Thymus (tissue), 11 donors: ENCODE results near the gene SAP130. TPM values are rescaled to one million over a fixed set of nuclear protein-coding genes. Genes with fewer than 3 reads are reported as not detected.
A peak's percentile ranks its signal among the peaks of the same experiment; 100 is the strongest.

Experiments used
- DNase-seq, 9 donors: peaks; one replicate each; pipeline ENCODE4 v3.0.0-alpha.2; 2013; ENCODE audit warnings: low spot score in 9 of 9, low read depth in 6 of 9, missing footprints in 1 of 9
- H3K27ac ChIP-seq, 2 donors: one replicate each; pipeline ENCODE4 v1.5.1; 2013; ENCODE audit warnings: control low read depth in 1 of 2, low read depth in 1 of 2, low read length in 1 of 2, mild to moderate bottlenecking in 1 of 2, moderate library complexity in 1 of 2
- H3K27me3 ChIP-seq, 2 donors: one replicate each; pipeline ENCODE4 v1.5.1; 2013; ENCODE audit warnings: low read length in 1 of 2; ENCODE audit not compliant: control insufficient read depth in 2 of 2, insufficient read depth in 1 of 2
- H3K36me3 ChIP-seq, 2 donors: one replicate each; pipeline ENCODE4 v1.5.1; 2013; ENCODE audit warnings: low read length in 1 of 2, mild to moderate bottlenecking in 1 of 2, moderate library complexity in 1 of 2; ENCODE audit not compliant: control insufficient read depth in 2 of 2, insufficient read depth in 2 of 2
- H3K4me1 ChIP-seq, 2 donors: one replicate each; pipeline ENCODE4 v1.5.1; 2013; ENCODE audit warnings: low read length in 2 of 2; ENCODE audit not compliant: control insufficient read depth in 2 of 2, insufficient read depth in 2 of 2
- H3K4me3 ChIP-seq, 2 donors: one replicate each; pipeline ENCODE4 v1.5.1; 2013; ENCODE audit warnings: low read length in 2 of 2, control low read depth in 1 of 2, mild to moderate bottlenecking in 1 of 2
- H3K9me3 ChIP-seq, 2 donors: one replicate each; pipeline ENCODE4 v1.5.1; 2013; ENCODE audit warnings: low read length in 1 of 2, mild to moderate bottlenecking in 1 of 2; ENCODE audit not compliant: control insufficient read depth in 2 of 2, insufficient read depth in 1 of 2
- WGBS: extraction: QIAGEN DNeasy Blood & Tissue Kit; methylation state at CpG from one replicate; pipeline ENCODE4 v1.1.7; 2013; 5-methylcytosine and 5-hydroxymethylcytosine counted together
- polyA plus RNA-seq: library from polyadenylated mRNA; stranded (reverse); fragments of 200-250 nt; gene quantifications from one replicate; pipeline ENCODE4 v1.2.3, GENCODE V29; 2013
- total RNA-seq: library from RNA; stranded (reverse); fragments of 120-200 nt; gene quantifications from one replicate; pipeline ENCODE4 v1.2.4, GENCODE V29; 2013
- donor health status: healthy.

Gene SAP130
- total and polyA plus RNA-seq, 2 donors = 4.5 to 9.3 TPM

DNA sequence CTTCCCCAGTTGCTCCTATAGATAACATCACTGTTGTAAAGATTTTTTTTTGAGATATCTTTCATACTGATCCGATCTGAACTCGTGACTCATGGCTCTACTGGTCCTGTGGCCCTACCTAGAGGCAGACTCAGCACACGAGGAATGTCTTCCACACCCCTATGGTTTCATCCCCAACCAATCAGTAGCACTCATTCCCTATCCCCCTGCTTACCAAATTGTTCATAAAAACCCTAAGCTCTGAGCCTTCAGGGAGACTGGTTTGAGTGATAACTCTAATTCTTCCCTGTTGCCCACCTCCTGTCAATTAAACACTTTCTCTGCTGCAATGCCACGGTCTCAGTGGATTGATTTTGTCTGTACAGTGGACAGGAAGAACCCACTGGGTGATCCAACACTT, 4.2 kb upstream of the SAP130 start:
- Histone ChIP-seq H3K9me3 (peaks cover 0 to 11% of the 10 kb centered on the region in 2 donors), H3K36me3 (no peaks in the 10 kb centered on the region), H3K4me3 (no peak overlapping the region), H3K4me1 (peaks cover 5 to 9% of the 10 kb centered on the region in 2 donors), H3K27ac (no peak overlapping the region), H3K27me3 (no peaks in the 10 kb centered on the region)
- 92% methylated on average over 4 of the region's 4 CpGs for WGBS
- no peak for DNase-seq

DNA sequence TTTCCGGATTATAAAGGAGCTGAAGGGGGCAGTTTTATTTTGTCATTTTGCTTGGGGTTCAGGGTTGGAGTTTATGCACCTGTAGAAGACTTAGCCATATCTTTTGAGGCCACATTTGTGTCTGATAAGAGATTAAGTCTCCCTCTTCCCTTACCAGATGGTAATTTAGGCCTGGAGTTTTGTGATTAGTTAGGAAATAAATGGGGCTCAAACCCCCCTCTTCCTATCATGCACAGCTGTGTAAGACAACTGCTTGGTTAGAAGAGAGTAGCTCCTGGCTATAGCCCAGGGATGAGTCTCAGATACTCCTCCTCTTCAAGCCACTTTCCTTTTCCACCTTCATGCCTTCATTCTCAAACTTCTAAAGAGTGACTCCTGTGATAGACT, 802 bp upstream of the SAP130 start:
- no peaks in the 10 kb centered on the region for H3K27me3 ChIP-seq
- H3K9me3 ChIP-seq = peaks cover 0 to 3% of the 10 kb centered on the region in 2 donors
- H3K36me3 ChIP-seq = peaks cover 0 to 6% of the 10 kb centered on the region in 2 donors
- H3K27ac ChIP-seq = peak overlapping the region in 1 of 2 donors; percentile 84
- peak overlapping the region; percentile 79 to 97 for H3K4me3 ChIP-seq
- peaks cover 5 to 11% of the 10 kb centered on the region in 2 donors for H3K4me1 ChIP-seq
- DNase-seq = peak in 1 of 9 donors; percentile 2
- WGBS = 0% methylated on average over 1 of the region's 1 CpG

DNA sequence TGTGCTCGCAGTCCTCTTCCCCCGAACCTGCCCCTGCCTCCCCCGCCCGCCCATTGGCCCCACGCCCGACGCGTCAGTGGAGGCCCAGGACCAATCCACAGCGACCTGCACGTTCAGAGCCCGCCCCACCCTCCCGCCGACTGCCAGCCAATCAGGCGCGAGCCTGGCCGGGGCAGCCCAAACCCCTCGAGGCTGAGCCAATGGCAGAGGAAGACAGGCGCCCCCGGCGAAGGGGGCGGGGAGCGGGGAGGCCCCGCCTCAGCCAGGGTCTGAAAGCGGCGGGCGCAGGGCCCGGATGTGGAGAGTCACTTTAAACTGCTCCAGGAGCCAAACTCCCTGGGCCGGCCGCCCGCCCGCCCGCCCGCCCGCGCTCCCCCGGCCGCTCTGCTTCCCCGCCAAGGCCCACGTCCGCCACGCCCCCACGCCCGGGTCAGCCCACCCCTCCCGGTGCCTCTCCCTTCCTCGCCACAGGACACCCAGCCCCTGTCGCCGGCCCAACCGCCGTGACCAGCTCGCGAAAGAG, 520 bp downstream of the SAP130 start:
- peak; percentile 95 to 100 (median 98) for DNase-seq
- peak overlapping the region; percentile 79 to 97 for H3K4me3 ChIP-seq
- under 1% methylated on average over 51 of the region's 51 CpGs for WGBS
- H3K27me3 ChIP-seq = no peaks in the 10 kb centered on the region
- H3K4me1 ChIP-seq = peaks cover 5 to 11% of the 10 kb centered on the region in 2 donors
- H3K9me3 ChIP-seq = no peaks in the 10 kb centered on the region
- peak overlapping the region; percentile 98 to 99 for H3K27ac ChIP-seq
- H3K36me3 ChIP-seq = peaks cover 0 to 9% of the 10 kb centered on the region in 2 donors

DNA sequence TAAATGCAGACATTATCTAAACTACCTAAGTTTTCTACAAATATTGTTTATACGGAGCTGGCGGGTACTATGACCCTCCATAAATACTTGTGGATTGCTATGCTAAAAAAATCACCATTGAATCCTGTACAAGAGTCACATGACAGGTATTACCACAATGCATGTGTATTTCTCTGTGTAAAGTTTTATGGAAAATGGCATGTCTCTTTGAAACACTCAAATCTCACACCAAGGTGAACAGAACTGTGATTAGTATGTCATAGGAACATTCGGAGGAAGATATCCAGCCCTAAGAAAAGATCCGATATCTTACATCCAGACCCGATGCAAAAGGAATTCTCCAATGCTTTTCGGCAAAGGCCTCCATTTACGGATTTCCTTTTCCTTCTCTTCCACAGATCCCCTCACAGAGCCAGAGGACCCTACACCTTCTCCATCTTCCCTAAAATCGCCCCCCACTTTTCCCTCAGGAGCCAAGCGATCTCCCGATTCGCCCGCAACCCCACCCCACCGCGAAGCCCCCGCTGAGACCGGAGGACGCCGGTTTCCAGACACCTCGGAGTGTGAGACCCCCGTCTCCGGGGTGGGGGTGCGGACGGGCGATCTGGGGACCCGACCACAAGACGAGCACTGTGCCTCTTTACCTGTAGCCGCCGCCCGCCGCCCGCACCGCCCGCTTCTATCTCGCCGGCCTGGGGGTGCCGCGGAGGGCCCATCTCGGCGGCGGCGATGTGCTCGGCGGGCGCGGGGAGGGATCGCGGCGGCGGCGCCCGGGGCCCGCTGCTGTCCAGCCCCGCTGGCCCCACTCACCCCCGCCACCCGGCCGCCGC, 1.2 kb downstream of the SAP130 start:
- peak in 3 of 9 donors; percentile 5 to 14 (median 5) for DNase-seq
- H3K27me3 ChIP-seq = no peaks in the 10 kb centered on the region
- H3K4me1 ChIP-seq = peaks cover 5 to 11% of the 10 kb centered on the region in 2 donors
- peaks cover 0 to 11% of the 10 kb centered on the region in 2 donors for H3K36me3 ChIP-seq
- peak overlapping the region; percentile 79 to 97 for H3K4me3 ChIP-seq
- H3K9me3 ChIP-seq = no peaks in the 10 kb centered on the region
- 2% methylated on average over 57 of the region's 57 CpGs for WGBS
- peak overlapping the region in 1 of 2 donors; percentile 79 for H3K27ac ChIP-seq

DNA sequence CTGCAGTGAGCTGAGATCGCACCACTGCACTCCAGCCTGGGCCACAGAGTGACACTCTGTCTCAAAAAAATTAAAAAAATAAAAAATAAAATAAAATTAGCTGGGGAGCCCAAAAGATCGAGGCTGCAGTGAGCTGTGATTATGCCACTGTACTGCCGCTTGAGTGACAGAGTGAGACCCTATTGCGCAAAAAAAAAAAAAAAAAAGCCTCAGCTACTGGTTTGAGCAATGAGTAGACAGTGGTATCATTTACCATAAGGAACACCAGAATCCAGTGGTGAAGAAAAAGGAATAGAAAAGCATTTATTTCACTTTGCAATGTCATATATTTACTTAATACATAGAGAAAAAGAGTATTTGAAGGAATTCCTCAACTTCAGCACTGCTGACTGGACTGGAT, 3.0 kb downstream of the SAP130 start:
- Histone ChIP-seq H3K36me3 (peaks cover 0 to 18% of the 10 kb centered on the region in 2 donors), H3K27me3 (no peaks in the 10 kb centered on the region), H3K4me3 (no peak overlapping the region), H3K4me1 (peaks cover 5 to 11% of the 10 kb centered on the region in 2 donors), H3K27ac (no peak overlapping the region), H3K9me3 (no peaks in the 10 kb centered on the region)
- WGBS = 98% methylated on average over 4 of the region's 4 CpGs
- no peak for DNase-seq

DNA sequence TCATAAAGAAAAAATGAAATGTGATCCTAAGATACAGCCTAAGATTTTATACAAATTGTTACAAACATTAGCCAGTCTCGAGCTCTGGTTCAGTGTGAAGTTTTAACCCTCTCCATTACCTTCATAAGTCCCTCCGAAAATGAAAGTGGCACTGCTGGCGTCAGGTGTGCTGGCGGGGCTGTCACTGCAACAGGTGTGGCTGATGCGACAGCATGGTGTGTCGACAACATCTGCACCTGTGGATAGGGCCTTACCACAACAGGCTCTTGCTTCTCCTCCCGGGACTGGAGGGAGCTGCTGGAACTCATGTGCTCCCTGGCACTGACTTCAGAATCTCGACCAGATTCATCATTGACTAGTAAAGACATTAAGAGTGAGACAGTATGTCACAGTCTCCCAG, 10.3 kb downstream of the SAP130 start:
- WGBS = 96% methylated on average over 8 of the region's 8 CpGs
- DNase-seq = no peak
- H3K27me3 ChIP-seq = no peaks in the 10 kb centered on the region

DNA sequence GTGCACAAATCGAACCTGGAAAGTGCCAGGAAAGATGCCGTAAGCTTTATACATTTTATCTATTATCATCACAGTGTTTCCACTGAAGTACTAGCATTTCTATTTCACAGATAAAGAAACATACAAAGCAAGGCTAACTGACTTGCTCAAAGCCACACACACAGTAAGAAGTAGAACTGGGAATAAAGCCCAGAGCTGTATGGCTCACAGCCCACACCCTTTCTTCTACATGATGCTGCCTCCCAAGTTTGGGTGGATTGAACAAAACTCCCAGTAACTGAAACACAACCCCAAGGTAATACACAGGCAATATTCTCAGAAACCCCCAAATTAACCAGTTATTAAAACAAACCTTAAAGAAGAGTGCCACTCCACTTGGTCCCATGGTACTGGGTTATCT, 11.2 kb downstream of the SAP130 start:
- H3K27ac ChIP-seq = no peak overlapping the region
- peaks cover 55 to 70% of the 10 kb centered on the region in 2 donors for H3K36me3 ChIP-seq
- no peaks in the 10 kb centered on the region for H3K27me3 ChIP-seq
- no peak overlapping the region for H3K4me3 ChIP-seq
- H3K4me1 ChIP-seq = no peaks in the 10 kb centered on the region
- WGBS = 97% methylated on average over 2 of the region's 2 CpGs
- DNase-seq = no peak
- H3K9me3 ChIP-seq = no peaks in the 10 kb centered on the region

More for the DNA sequence above, 10.3 kb downstream of the SAP130 start:
- H3K36me3 ChIP-seq = peaks cover 49 to 67% of the 10 kb centered on the region in 2 donors
- H3K4me3 ChIP-seq = no peak overlapping the region
- no peak overlapping the region for H3K27ac ChIP-seq
- no peaks in the 10 kb centered on the region for H3K9me3 ChIP-seq
- H3K4me1 ChIP-seq = no peaks in the 10 kb centered on the region

DNA sequence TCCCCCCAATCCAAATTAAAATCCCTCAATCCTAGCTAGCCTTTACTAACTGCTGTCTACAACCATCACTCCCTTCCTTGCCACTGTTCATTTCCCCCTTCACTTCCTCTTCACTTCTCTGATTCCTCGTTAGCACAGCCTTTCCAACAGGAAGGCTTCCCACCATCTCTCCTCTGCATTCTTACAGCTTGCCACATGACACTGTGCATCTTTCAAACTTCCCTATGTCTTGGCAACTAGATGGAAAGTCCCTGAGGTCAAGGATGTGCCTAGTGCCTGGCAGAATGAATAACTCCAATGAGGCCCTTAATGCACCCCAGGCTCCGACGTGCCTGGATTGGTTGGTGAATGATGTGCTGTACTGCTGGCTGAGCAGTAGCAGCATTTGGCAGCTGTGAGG, 15.2 kb downstream of the SAP130 start:
- 98% methylated on average over 3 of the region's 3 CpGs for WGBS
- H3K36me3 ChIP-seq = peaks cover 89 to 95% of the 10 kb centered on the region in 2 donors
- no peak for DNase-seq

DNA sequence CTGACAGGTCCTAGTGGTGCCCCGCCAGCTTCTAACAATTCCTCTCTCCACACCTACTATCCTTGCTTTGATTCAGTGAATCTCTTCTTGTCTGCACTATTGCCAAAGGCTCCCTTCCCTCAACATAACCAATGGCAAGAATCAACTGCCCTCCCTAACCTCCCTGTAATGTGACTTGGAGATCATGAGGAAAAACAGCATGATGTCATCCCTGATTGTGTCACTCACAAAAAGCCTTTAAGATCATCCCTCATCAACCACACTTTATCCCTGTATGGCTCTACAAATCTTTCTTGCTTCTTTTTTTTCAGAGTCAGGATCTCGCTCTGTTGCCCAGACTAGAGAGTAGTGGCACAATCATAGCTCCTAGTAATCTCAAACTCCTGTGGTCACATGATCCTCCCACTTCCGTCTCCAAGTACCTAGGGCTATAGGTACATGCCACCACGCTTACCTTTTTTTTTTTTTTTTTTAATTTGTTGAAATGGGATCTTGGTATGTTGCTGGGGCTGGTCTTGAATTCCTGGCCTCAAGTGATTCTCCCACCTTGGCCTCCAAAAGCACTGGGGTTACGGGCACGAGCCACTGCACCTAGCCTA, 19.7 kb downstream of the SAP130 start:
- DNase-seq = no peak
- no peak overlapping the region for H3K4me3 ChIP-seq
- H3K9me3 ChIP-seq = no peaks in the 10 kb centered on the region
- peaks cover 67 to 80% of the 10 kb centered on the region in 2 donors for H3K36me3 ChIP-seq
- no peaks in the 10 kb centered on the region for H3K4me1 ChIP-seq
- 98% methylated on average over 6 of the region's 6 CpGs for WGBS
- H3K27ac ChIP-seq = no peak overlapping the region
- H3K27me3 ChIP-seq = no peaks in the 10 kb centered on the region

More for the DNA sequence above, 15.2 kb downstream of the SAP130 start:
- Histone ChIP-seq H3K4me1 (no peaks in the 10 kb centered on the region), H3K9me3 (no peaks in the 10 kb centered on the region), H3K27ac (no peak overlapping the region), H3K4me3 (no peak overlapping the region), H3K27me3 (no peaks in the 10 kb centered on the region)
